OCI-LY1 (cell line): ENCODE measurements around the gene INPP5A.

Source experiments
- H2AFZ ChIP-seq: fragments of 200-600 bp; sonication (generic), shearing (Covaris generic); 2 replicates; pipeline ENCODE4 v1.6.0; 2014; ENCODE audit warnings: antibody characterized with exemption, mild to moderate bottlenecking, low read length
- H3F3A ChIP-seq: fragments of 200-600 bp; sonication (generic), shearing (Covaris generic); 2 replicates; pipeline ENCODE4 v1.6.0; 2014; ENCODE audit warnings: mild to moderate bottlenecking, antibody characterized with exemption, low read length, moderate library complexity; ENCODE audit not compliant: insufficient read depth
- H3K27ac ChIP-seq: fragments of 200-600 bp; sonication (generic); 2 replicates; pipeline ENCODE4 v1.5.1; 2014; ENCODE audit warnings: low read length, mixed run types, mild to moderate bottlenecking, low read depth; ENCODE audit not compliant: poor library complexity, severe bottlenecking
- H3K27me3 ChIP-seq: fragments of 200-600 bp; sonication (generic); 2 replicates; pipeline ENCODE4 v1.6.0; 2014; ENCODE audit warnings: antibody characterized with exemption, mild to moderate bottlenecking, low read length, moderate library complexity; ENCODE audit not compliant: insufficient read depth
- H3K36me3 ChIP-seq: fragments of 200-600 bp; sonication (generic); 2 replicates; pipeline ENCODE4 v1.6.1; 2014; ENCODE audit warnings: mild to moderate bottlenecking, antibody characterized with exemption, low read length, moderate library complexity, mixed read lengths; ENCODE audit not compliant: insufficient read depth
- H3K4me1 ChIP-seq: fragments of 200-600 bp; sonication (generic); 2 replicates; pipeline ENCODE4 v1.5.1; 2014; ENCODE audit warnings: mild to moderate bottlenecking, low read length, moderate library complexity; ENCODE audit not compliant: insufficient read depth, severe bottlenecking
- H3K4me2 ChIP-seq: fragments of 200-600 bp; sonication (generic), shearing (Covaris generic); 2 replicates; pipeline ENCODE4 v1.6.1; 2014; ENCODE audit warnings: low read length
- H3K4me3 ChIP-seq: fragments of 200-600 bp; sonication (generic); 2 replicates; pipeline ENCODE4 v1.5.1; 2014; ENCODE audit warnings: low read length, low read depth, mild to moderate bottlenecking, mixed read lengths; ENCODE audit not compliant: poor library complexity, severe bottlenecking
- H3K79me2 ChIP-seq: fragments of 200-600 bp; shearing (Covaris generic); 2 replicates; pipeline ENCODE4 v1.6.1; 2016; ENCODE audit warnings: mixed run types, low read length, mixed read lengths; ENCODE audit not compliant: insufficient read depth
- H3K9ac ChIP-seq: fragments of 200-600 bp; sonication (generic), shearing (Covaris generic); 2 replicates; pipeline ENCODE4 v1.6.1; 2014; ENCODE audit warnings: mild to moderate bottlenecking, low read length, mixed read lengths
- H3K9me2 ChIP-seq: fragments of 200-600 bp; sonication (generic), shearing (Covaris generic); 2 replicates; pipeline ENCODE4 v1.6.1; 2014; ENCODE audit warnings: low read depth, mild to moderate bottlenecking, low read length, mixed read lengths
- H3K9me3 ChIP-seq: fragments of 200-600 bp; shearing (Covaris generic); 2 replicates; pipeline ENCODE4 v1.6.1; 2014; ENCODE audit warnings: low read length, mixed read lengths
- H4K20me1 ChIP-seq: fragments of 200-600 bp; sonication (generic), shearing (Covaris generic); 2 replicates; pipeline ENCODE4 v1.6.0; 2016; ENCODE audit warnings: mild to moderate bottlenecking, low read length; ENCODE audit not compliant: insufficient read depth
- CTCF ChIP-seq: fragments of 200-600 bp; sonication (generic), shearing (Covaris generic); IDR thresholded peaks from 2 replicates; pipeline ENCODE4 v1.5.1; 2017; ENCODE audit warnings: mild to moderate bottlenecking, antibody characterized with exemption, low read length, moderate library complexity, mixed read lengths
- EZH2 ChIP-seq: fragments of 200-600 bp; sonication (generic), shearing (Covaris generic); IDR thresholded peaks from 2 replicates; pipeline ENCODE4 v1.8.0; 2017; ENCODE audit warnings: borderline replicate concordance, mixed run types, mild to moderate bottlenecking, antibody characterized with exemption, low read length, moderate library complexity, mixed read lengths

The INPP5A gene

GRCh38 chr10:132562916-132563456 lies 25.4 kb downstream of the INPP5A start:
- no peak overlapping the region for H3K9ac ChIP-seq
- no peaks in the 10 kb centered on the region for H3K9me2 ChIP-seq
- H3K9me3 ChIP-seq = no peaks in the 10 kb centered on the region
- H3K4me3 ChIP-seq = no peak overlapping the region
- H3K36me3 ChIP-seq = no peaks in the 10 kb centered on the region
- H3K27me3 ChIP-seq = no peaks in the 10 kb centered on the region
- H3K27ac ChIP-seq = no peak overlapping the region
- no peaks in the 10 kb centered on the region for H3K4me1 ChIP-seq
- no peaks in the 10 kb centered on the region for H4K20me1 ChIP-seq
- no peaks in the 10 kb centered on the region for H3F3A ChIP-seq
- no peak overlapping the region for H2AFZ ChIP-seq
- TF ChIP-seq CTCF (no peak), EZH2 (no peak)
- no peaks in the 10 kb centered on the region for H3K79me2 ChIP-seq
- H3K4me2 ChIP-seq = no peak overlapping the region

- TF ChIP-seq CTCF = no peak
- no peaks in the 10 kb centered on the region for H3F3A ChIP-seq
- H3K9me2 ChIP-seq = no peaks in the 10 kb centered on the region
- no peak overlapping the region for H3K4me3 ChIP-seq
- H3K27ac ChIP-seq = no peak overlapping the region
- H3K4me2 ChIP-seq = no peak overlapping the region
- no peaks in the 10 kb centered on the region for H3K36me3 ChIP-seq
- no peaks in the 10 kb centered on the region for H4K20me1 ChIP-seq
- H3K4me1 ChIP-seq = no peaks in the 10 kb centered on the region
- no peaks in the 10 kb centered on the region for H3K9me3 ChIP-seq
- no peak overlapping the region for H3K9ac ChIP-seq
- no peaks in the 10 kb centered on the region for H3K79me2 ChIP-seq
- H3K27me3 ChIP-seq = no peaks in the 10 kb centered on the region
- H2AFZ ChIP-seq = no peak overlapping the region
Measured at GRCh38 chr10:132563485-132564248, 26.1 kb downstream of the INPP5A start.

GRCh38 chr10:132564249-132564605 lies 26.6 kb downstream of the INPP5A start:
- Histone ChIP-seq H3K4me3 (no peak overlapping the region), H3K36me3 (no peaks in the 10 kb centered on the region), H3K9me2 (no peaks in the 10 kb centered on the region), H4K20me1 (no peaks in the 10 kb centered on the region), H3F3A (no peaks in the 10 kb centered on the region), H3K27me3 (no peaks in the 10 kb centered on the region), H3K9ac (no peak overlapping the region), H3K27ac (no peak overlapping the region), H2AFZ (no peak overlapping the region), H3K79me2 (no peaks in the 10 kb centered on the region), H3K4me1 (no peaks in the 10 kb centered on the region), H3K9me3 (no peaks in the 10 kb centered on the region), H3K4me2 (no peak overlapping the region)
- TF ChIP-seq CTCF (no peak), EZH2 (no peak)
